H1 (cell line): Measurements from ENCODE around the gene DOC2A. TPM values are rescaled to one million over a fixed set of nuclear protein-coding genes. Genes with fewer than 3 reads are reported as not detected.

ENCODE experiments used
- CTCF ChIA-PET: fragments of 300-600 bp; sonication (Branson Sonifier 250); formaldehyde crosslinking; loops from one replicate; lab custom pipeline; 2021; ENCODE audit not compliant: partially characterized antibody; lab: Charles Lee
- POLR2A ChIA-PET: fragments of 300-600 bp; sonication (Branson Sonifier 250); formaldehyde crosslinking; loops from one replicate; lab custom pipeline; 2021; ENCODE audit warnings: inconsistent platforms; ENCODE audit not compliant: partially characterized antibody; lab: Charles Lee
- DNase-seq, 2 experiments: peaks; one replicate each; pipeline versions ENCODE4 v3.0.0 to v3.0.0-alpha.2; 2010 to 2022; ENCODE audit warnings: low spot score in 2 of 2, low read depth in 1 of 2, mixed read lengths in 1 of 2
- FAIRE-seq: peaks from 2 replicates; lab custom pipeline; 2011; peaks lifted over from hg19 to GRCh38; lab: Jason Lieb, UNC
- H2AFZ ChIP-seq: 2 replicates; pipeline ENCODE4 v1.8.1; 2012; ENCODE audit warnings: low read length, inconsistent platforms
- H2AK5ac ChIP-seq: 2 replicates; pipeline ENCODE4 v1.6.1; 2013; ENCODE audit warnings: low read depth, low read length
- H2BK120ac ChIP-seq: replicated peaks from 2 replicates; pipeline ENCODE3; 2013; ENCODE audit warnings: low read depth, low read length, inconsistent platforms
- H2BK12ac ChIP-seq: 2 replicates; pipeline ENCODE4 v1.6.1; 2013; ENCODE audit warnings: low read depth, low read length
- H2BK15ac ChIP-seq: 2 replicates; pipeline ENCODE4 v1.6.1; 2013; ENCODE audit warnings: low read length
- H2BK20ac ChIP-seq: 2 replicates; pipeline ENCODE4 v1.6.1; 2013; ENCODE audit warnings: low read length
- H2BK5ac ChIP-seq: 2 replicates; pipeline ENCODE4 v1.6.1; 2013; ENCODE audit warnings: low read depth, low read length
- H3K14ac ChIP-seq: 2 replicates; pipeline ENCODE4 v1.6.1; 2013; ENCODE audit warnings: inconsistent platforms; ENCODE audit not compliant: insufficient read length
- H3K18ac ChIP-seq: 2 replicates; pipeline ENCODE4 v1.6.1; 2013; ENCODE audit warnings: low read length; ENCODE audit errors: extremely low read depth
- H3K23ac ChIP-seq: 2 replicates; pipeline ENCODE4 v1.6.1; 2013; ENCODE audit warnings: inconsistent platforms; ENCODE audit not compliant: insufficient read length
- H3K23me2 ChIP-seq: 2 replicates; pipeline ENCODE4 v1.6.1; 2013; ENCODE audit warnings: low read depth, low read length
- H3K27ac ChIP-seq: 2 replicates; pipeline ENCODE4 v1.6.1; 2011; ENCODE audit warnings: low read depth, low read length, inconsistent platforms
- H3K27me3 ChIP-seq, 4 experiments: replicated peaks in 1 of 4; 1 replicate in 1 of 4; 2 replicates in 3 of 4; pipeline versions ENCODE4 v1.6.1 to v1.8.1; 2011 to 2013; ENCODE audit warnings: low read length in 3 of 4, mild to moderate bottlenecking in 3 of 4, inconsistent platforms in 2 of 4, mixed read lengths in 2 of 4, moderate library complexity in 1 of 4; ENCODE audit not compliant: control insufficient read depth in 3 of 4, insufficient read depth in 3 of 4; ENCODE audit errors: extremely low read depth in 1 of 4
- H3K36me3 ChIP-seq, 4 experiments: 2 replicates each; pipeline versions ENCODE4 v1.6.1 to v1.8.1; 2011 to 2013; ENCODE audit warnings: mild to moderate bottlenecking in 4 of 4, low read length in 3 of 4, moderate library complexity in 2 of 4, control low read depth in 1 of 4, inconsistent platforms in 1 of 4; ENCODE audit not compliant: insufficient read depth in 4 of 4, control insufficient read depth in 2 of 4
- H3K4ac ChIP-seq: replicated peaks from 2 replicates; pipeline ENCODE3; 2013; ENCODE audit warnings: low read length, low read depth, mixed read lengths, inconsistent platforms; ENCODE audit not compliant: insufficient read length
- H3K4me1 ChIP-seq, 4 experiments: replicated peaks in 1 of 4; 1 replicate in 1 of 4; 2 replicates in 3 of 4; pipeline versions ENCODE4 v1.6.1 to v1.8.1; 2011 to 2013; ENCODE audit warnings: low read length in 3 of 4, inconsistent platforms in 2 of 4, mixed read lengths in 1 of 4; ENCODE audit not compliant: insufficient read depth in 4 of 4, control insufficient read depth in 3 of 4
- H3K4me2 ChIP-seq, 2 experiments: 2 replicates each; pipeline versions ENCODE4 v1.6.1 to v1.8.1; 2011 to 2013; ENCODE audit warnings: low read depth in 2 of 2, low read length in 2 of 2, control low read depth in 1 of 2, inconsistent platforms in 1 of 2, mild to moderate bottlenecking in 1 of 2; ENCODE audit not compliant: insufficient read depth in 1 of 2
- H3K4me3 ChIP-seq, 4 experiments: fragments of 200-600, 300-600 bp in 1 of 4; sonication (generic), shearing (Covaris generic), sonication (Bioruptor Twin) in 1 of 4; 2 replicates each; pipeline versions ENCODE4 v1.5.1 to v1.8.1; 2011 to 2016; ENCODE audit warnings: low read length in 4 of 4, low read depth in 3 of 4, control low read depth in 2 of 4, inconsistent platforms in 2 of 4, mild to moderate bottlenecking in 2 of 4, mixed read lengths in 1 of 4, moderate library complexity in 1 of 4; ENCODE audit not compliant: insufficient read depth in 2 of 4; ENCODE audit errors: extremely low read depth in 1 of 4
- H3K56ac ChIP-seq: replicated peaks from 2 replicates; pipeline ENCODE3; 2013; ENCODE audit warnings: low read depth, mild to moderate bottlenecking, mixed read lengths, low read length, inconsistent platforms; ENCODE audit not compliant: insufficient read length
- H3K79me1 ChIP-seq: 2 replicates; pipeline ENCODE4 v1.6.1; 2013; ENCODE audit warnings: low read depth, low read length, control low read depth
- H3K79me2 ChIP-seq, 2 experiments: 2 replicates each; pipeline versions ENCODE4 v1.6.1 to v1.8.1; 2012 to 2013; ENCODE audit warnings: low read length in 2 of 2, mild to moderate bottlenecking in 2 of 2, inconsistent platforms in 1 of 2; ENCODE audit not compliant: insufficient read depth in 2 of 2, control insufficient read depth in 1 of 2
- H3K9ac ChIP-seq, 4 experiments: replicated peaks in 1 of 4; 1 replicate in 1 of 4; 2 replicates in 3 of 4; pipeline versions ENCODE4 v1.6.1 to v1.8.1; 2011 to 2013; ENCODE audit warnings: low read depth in 3 of 4, low read length in 3 of 4, control low read depth in 2 of 4, mild to moderate bottlenecking in 2 of 4, moderate library complexity in 2 of 4, inconsistent platforms in 1 of 4; ENCODE audit errors: extremely low read depth in 1 of 4
- H3K9me3 ChIP-seq, 2 experiments: 2 replicates each; pipeline versions ENCODE4 v1.6.1 to v1.8.1; 2012 to 2013; ENCODE audit warnings: mild to moderate bottlenecking in 2 of 2, moderate library complexity in 2 of 2, control low read depth in 1 of 2, inconsistent platforms in 1 of 2, low read depth in 1 of 2, low read length in 1 of 2, mixed read lengths in 1 of 2; ENCODE audit not compliant: insufficient read depth in 2 of 2
- H4K20me1 ChIP-seq, 2 experiments: replicated peaks in 1 of 2; 2 replicates each; pipeline versions ENCODE3 to v1.8.1; 2011 to 2013; ENCODE audit warnings: inconsistent platforms in 2 of 2, low read length in 2 of 2, mild to moderate bottlenecking in 1 of 2; ENCODE audit not compliant: insufficient read depth in 2 of 2, control insufficient read depth in 1 of 2
- H4K5ac ChIP-seq: 2 replicates; pipeline ENCODE4 v1.6.1; 2013; ENCODE audit warnings: low read length, low read depth, mixed read lengths, inconsistent platforms; ENCODE audit not compliant: insufficient read length
- H4K8ac ChIP-seq: 2 replicates; pipeline ENCODE4 v1.8.0; 2013; ENCODE audit warnings: mild to moderate bottlenecking, moderate library complexity, low read length, inconsistent platforms; ENCODE audit not compliant: insufficient read depth; ENCODE audit errors: extremely low read depth
- H4K91ac ChIP-seq: replicated peaks from 2 replicates; pipeline ENCODE3; 2013; ENCODE audit warnings: low read length, mixed read lengths, inconsistent platforms; ENCODE audit not compliant: insufficient read length
- GABPA ChIP-seq: IDR thresholded peaks from 2 replicates; pipeline ENCODE4 v1.6.1; 2011; ENCODE audit warnings: mild to moderate bottlenecking, low read length, moderate library complexity, borderline replicate concordance; ENCODE audit not compliant: insufficient read depth
- MAFK ChIP-seq: IDR thresholded peaks from 2 replicates; pipeline ENCODE4 v1.6.1; 2012; ENCODE audit warnings: low read depth, mild to moderate bottlenecking, improper control_type of control experiment, low read length
- WGBS, 2 experiments: shearing (Covaris generic) in 1 of 2; methylation state at CpG; one replicate each; pipeline versions ENCODE4 v1.1.6 to v1.1.7; 2013 to 2015; ENCODE audit warnings: low lambda C conversion rate in 2 of 2, mixed read lengths in 2 of 2, inconsistent platforms in 1 of 2, low coverage in 1 of 2, missing lambda C conversion rate in 1 of 2; ENCODE audit not compliant: insufficient replicate concordance in 2 of 2, insufficient coverage in 1 of 2, insufficient read length in 1 of 2; ENCODE audit errors: extremely low coverage in 1 of 2, missing lambda C conversion rate in 1 of 2; 5-methylcytosine and 5-hydroxymethylcytosine counted together
- polyA plus RNA-seq, 7 experiments: library from polyadenylated mRNA; depleted of rRNA in 3 of 7; stranded (reverse) in 5 of 7; unstranded in 2 of 7; fragments of >200 nt in 5 of 7; fragments of 200-250 nt in 2 of 7; gene quantifications; 1 replicate in 5 of 7; 2 replicates in 1 of 7; 4 replicates in 1 of 7; pipeline versions ENCODE4 v1.2.1 to v1.2.3, GENCODE V29; 2011 to 2013; ENCODE audit warnings: missing spikeins in 2 of 7, mixed read lengths in 2 of 7
- total RNA-seq: library from RNA; stranded (reverse); fragmentation: NEBNext Ultra II Directional; extraction: Animal tissue kit (Norgen Biotek cat#: 25700); gene quantifications from 2 replicates; pipeline ENCODE4 v1.2.1, GENCODE V29; 2021

The DOC2A gene
- total and polyA plus RNA-seq, 2 of the 8 experiments (the other 6 are each of a cell fraction or from before 2014, with no cell fraction given): 13.9 to 20.7 TPM

DNA sequence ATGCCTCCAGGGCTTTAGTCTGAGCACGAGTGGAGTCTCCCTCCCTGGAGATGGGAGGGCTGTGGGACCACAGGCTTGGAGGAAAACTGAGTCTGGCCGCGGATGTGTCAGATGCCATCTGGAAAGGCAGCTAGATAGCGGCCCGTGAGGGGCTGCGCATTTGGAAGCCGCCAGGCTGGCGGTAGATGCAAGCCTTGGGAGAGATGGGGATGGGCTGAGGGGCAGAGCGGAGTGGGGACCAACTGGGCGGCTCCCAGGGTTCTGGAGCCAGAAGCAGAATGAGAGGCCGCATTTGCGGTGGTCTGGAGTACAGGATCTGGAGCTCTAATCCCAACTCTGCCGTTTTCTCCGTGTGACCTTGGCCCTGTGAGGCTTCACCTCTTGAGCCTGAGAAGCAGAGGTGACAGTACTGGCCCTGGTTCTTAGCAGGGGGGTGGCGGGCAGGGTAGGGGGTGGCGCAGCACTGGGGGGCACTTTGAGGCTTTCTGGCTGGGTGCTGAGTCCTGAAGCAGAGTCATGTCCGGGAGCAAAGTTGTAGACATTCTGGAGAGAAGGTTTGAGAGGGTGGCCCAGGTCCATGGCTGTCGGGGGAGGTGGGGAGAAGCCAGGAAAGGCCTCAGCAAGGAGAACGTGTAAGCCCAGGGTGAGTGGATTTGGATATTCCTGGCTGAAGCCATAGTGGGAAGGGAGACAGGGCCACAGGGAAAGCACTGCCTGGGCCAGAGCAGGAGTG, 8.0 kb downstream of the DOC2A start:
- Histone ChIP-seq H3K9ac (no peak overlapping the region), H2BK12ac (no peak overlapping the region), H3K18ac (no peak overlapping the region), H3K14ac (no peak overlapping the region), H2BK20ac (no peak overlapping the region), H2BK5ac (no peak overlapping the region), H3K23me2 (no peaks in the 10 kb centered on the region), H2BK120ac (no peak overlapping the region), H3K36me3 (peaks cover 0 to 10% (median 6%) of the 10 kb centered on the region in 4 experiments; a peak in 6 of 8 replicates), H3K79me2 (no peaks in the 10 kb centered on the region), H4K91ac (no peak overlapping the region), H3K4me3 (no peak overlapping the region), H3K27ac (no peak overlapping the region), H3K4ac (no peak overlapping the region), H3K27me3 (no peaks in the 10 kb centered on the region), H2AFZ (no peak overlapping the region), H3K56ac (no peak overlapping the region), H3K4me1 (peaks cover 0 to 10% (median 3%) of the 10 kb centered on the region in 4 experiments; a peak in 5 of 7 replicates), H3K23ac (no peak overlapping the region), H3K4me2 (no peak overlapping the region), H3K9me3 (no peaks in the 10 kb centered on the region), H4K20me1 (peaks cover 2 to 10% of the 10 kb centered on the region in 2 experiments), H2BK15ac (no peak overlapping the region), H3K79me1 (no peaks in the 10 kb centered on the region; the same call in 1 of the 2 replicates), H4K8ac (no peak overlapping the region), H2AK5ac (no peak overlapping the region), H4K5ac (no peak overlapping the region)
- WGBS, 2 experiments: 86% methylated on average over 17 of the region's 19 CpGs; no CpG with 5 or more reads in 1 of the 2 experiments
- TF ChIP-seq MAFK: no peak
- TF ChIP-seq GABPA: no peak
- ChIA-PET POLR2A (interaction anchor here (0.9 to 3.2 kb wide), 7 partner anchors 10 to 64 kb away, joined by 3 to 10 read pairs (median 3); partner anchors contain the start of gene C16orf92), CTCF (interaction anchor here (0.6 to 3.5 kb wide), 10 partner anchors 9 to 144 kb away, joined by 3 to 18 read pairs (median 4); partner anchors contain the start of gene TLCD3B)
- FAIRE-seq (no peak), DNase-seq (no peak)
